Keratinocyte (primary cell): ENCODE data around the gene P2RX2.

ENCODE experiments used
- CTCF ChIP-seq, 3 experiments: IDR thresholded peaks in 1 of 3; conservative IDR thresholded peaks in 1 of 3; optimal IDR thresholded peaks in 1 of 3; 2 replicates in 2 of 3; 3 replicates in 1 of 3; pipeline versions ENCODE3 to v1.5.1; 2011; ENCODE audit warnings: low read length in 3 of 3, mild to moderate bottlenecking in 3 of 3, moderate library complexity in 2 of 3, control low read depth in 1 of 3, inconsistent platforms in 1 of 3; ENCODE audit not compliant: insufficient read depth in 2 of 3; ENCODE audit errors: extremely low read depth in 1 of 3
- EZH2 ChIP-seq: IDR thresholded peaks from one replicate; pipeline ENCODE4 v1.6.1; 2012; ENCODE audit warnings: inconsistent platforms, mild to moderate bottlenecking, low read length, moderate library complexity

- TF ChIP-seq CTCF (optimal IDR thresholded peaks at IDR 0.05 in 1 of 3, IDR thresholded peaks at IDR 0.05 in 1 of 3, conservative IDR thresholded peaks at IDR 0.05 in 1 of 3; ENCODE audit: extremely low read depth in 1 of 3, insufficient read depth in 2 of 3, low read length in 3 of 3) (no peak), EZH2 (no peak)
Measured at GRCh38 chr12:132577191-132577920, 41.2 kb upstream of the P2RX2 start.
